GM23338 (cell line): ENCODE data around the gene ASCL2. TPM values are rescaled to one million over a fixed set of nuclear protein-coding genes. Genes with fewer than 3 reads are reported as not detected.

Experiments
- ATAC-seq: fragments of 200-7000 bp; cut with Tn5 transposase; 3 replicates; pipeline ENCODE4 v1.9.1; 2020
- DNase-seq: peaks from one replicate; pipeline ENCODE4 v3.0.0-alpha.2; 2015; ENCODE audit warnings: low spot score
- H2AFZ ChIP-seq: fragments of 200-600 bp; sonication (generic); 2 replicates; pipeline ENCODE4 v1.8.0; 2016; ENCODE audit warnings: antibody characterized with exemption, mild to moderate bottlenecking, moderate library complexity
- H3F3A ChIP-seq: fragments of 200-600 bp; sonication (generic); replicated peaks from 2 replicates; pipeline ENCODE4 v1.8.0; 2017; ENCODE audit warnings: antibody characterized with exemption, mixed run types, low read depth
- H3K27ac ChIP-seq: fragments of 200-600 bp; sonication (generic); 2 replicates; pipeline ENCODE4 v1.6.1; 2016; ENCODE audit warnings: low read depth
- H3K27me3 ChIP-seq: fragments of 200-600 bp; sonication (generic); 2 replicates; pipeline ENCODE4 v1.8.0; 2016; ENCODE audit warnings: mild to moderate bottlenecking, mixed run types, moderate library complexity; ENCODE audit not compliant: insufficient read depth
- H3K36me3 ChIP-seq: fragments of 200-600 bp; sonication (generic); 2 replicates; pipeline ENCODE4 v1.8.0; 2016; ENCODE audit warnings: mild to moderate bottlenecking; ENCODE audit not compliant: insufficient read depth
- H3K4me1 ChIP-seq: fragments of 200-600 bp; sonication (generic); 2 replicates; pipeline ENCODE4 v1.8.0; 2016; ENCODE audit warnings: mild to moderate bottlenecking, moderate library complexity; ENCODE audit not compliant: insufficient read depth
- H3K4me2 ChIP-seq: fragments of 200-600 bp; sonication (generic); 2 replicates; pipeline ENCODE4 v1.7.1; 2017; ENCODE audit warnings: mixed run types
- H3K4me3 ChIP-seq: fragments of 200-600 bp; sonication (generic); 2 replicates; pipeline ENCODE4 v1.6.1; 2016; ENCODE audit warnings: mixed run types
- H3K79me2 ChIP-seq: fragments of 200-600 bp; sonication (generic); replicated peaks from 2 replicates; pipeline ENCODE4 v1.8.0; 2017; ENCODE audit warnings: mild to moderate bottlenecking; ENCODE audit not compliant: insufficient read depth
- H3K9me2 ChIP-seq: fragments of 200-600 bp; sonication (generic); 2 replicates; pipeline ENCODE4 v1.8.0; 2017; ENCODE audit not compliant: insufficient read depth
- H4K20me1 ChIP-seq: fragments of 200-600 bp; sonication (generic); replicated peaks from 2 replicates; pipeline ENCODE4 v1.8.0; 2017; ENCODE audit warnings: mild to moderate bottlenecking; ENCODE audit not compliant: insufficient read depth
- H3K27ac Mint-ChIP-seq: 2 replicates; pipeline ENCODE4 v1.8.0; 2020; ENCODE audit warnings: inconsistent platforms, mild to moderate bottlenecking, moderate library complexity, mixed read lengths
- H3K27me3 Mint-ChIP-seq: 3 replicates; pipeline ENCODE4 v1.8.0; 2022; ENCODE audit warnings: low read depth, mild to moderate bottlenecking, moderate library complexity, mixed read lengths, inconsistent platforms; ENCODE audit not compliant: insufficient read depth, poor library complexity
- H3K36me3 Mint-ChIP-seq: 3 replicates; pipeline ENCODE4 v1.8.0; 2021; ENCODE audit warnings: low read depth, mild to moderate bottlenecking, inconsistent platforms, moderate library complexity, mixed read lengths
- H3K4me1 Mint-ChIP-seq: 3 replicates; pipeline ENCODE4 v1.8.0; 2020; ENCODE audit warnings: mild to moderate bottlenecking, inconsistent platforms, mixed read lengths
- H3K4me3 Mint-ChIP-seq: 3 replicates; pipeline ENCODE4 v1.8.0; 2021; ENCODE audit warnings: moderate library complexity, mild to moderate bottlenecking, inconsistent platforms, mixed read lengths
- H3K9me3 Mint-ChIP-seq: 3 replicates; pipeline ENCODE4 v1.8.0; 2020; ENCODE audit warnings: moderate library complexity, mild to moderate bottlenecking, inconsistent platforms, mixed read lengths
- CREB1 ChIP-seq: fragments of 250-450 bp; sonication (Bioruptor Pico); IDR thresholded peaks from 2 replicates; pipeline ENCODE4 v1.5.0; 2020; ENCODE audit warnings: low read depth, mild to moderate bottlenecking, moderate library complexity
- EZH2 ChIP-seq: fragments of 200-600 bp; sonication (generic); IDR thresholded peaks from one replicate; pipeline ENCODE4 v1.8.0; 2017; ENCODE audit warnings: antibody characterized with exemption, mild to moderate bottlenecking, low read depth; ENCODE audit not compliant: unreplicated experiment
- EZH2phosphoT487 ChIP-seq: fragments of 200-600 bp; sonication (generic); IDR thresholded peaks from one replicate; pipeline ENCODE4 v1.8.1; 2018; ENCODE audit warnings: antibody characterized with exemption; ENCODE audit not compliant: unreplicated experiment
- JUNB ChIP-seq: IDR thresholded peaks from one replicate; pipeline ENCODE4 v1.6.1; 2016; ENCODE audit warnings: antibody characterized with exemption; ENCODE audit not compliant: unreplicated experiment
- NANOG ChIP-seq: IDR thresholded peaks from 2 replicates; pipeline ENCODE4 v1.6.1; 2016; ENCODE audit warnings: antibody characterized with exemption, borderline replicate concordance
- POLR2AphosphoS5 ChIP-seq: IDR thresholded peaks from 2 replicates; pipeline ENCODE4 v1.6.1; 2016; ENCODE audit warnings: antibody characterized with exemption, low read depth
- REST ChIP-seq: IDR thresholded peaks from one replicate; pipeline ENCODE4 v1.6.1; 2018; ENCODE audit warnings: antibody characterized with exemption; ENCODE audit not compliant: unreplicated experiment
- STAT1 ChIP-seq: IDR thresholded peaks from one replicate; pipeline ENCODE4 v1.6.1; 2016; ENCODE audit warnings: antibody characterized with exemption; ENCODE audit not compliant: unreplicated experiment
- ZNF114 ChIP-seq: fragments of 250-450 bp; sonication (Bioruptor Pico); IDR thresholded peaks from 2 replicates; pipeline ENCODE4 v1.5.0; 2020; ENCODE audit warnings: mild to moderate bottlenecking, moderate library complexity
- ZNF331 ChIP-seq: fragments of 250-450 bp; sonication (Bioruptor Pico); IDR thresholded peaks from 2 replicates; pipeline ENCODE4 v1.5.0; 2020; ENCODE audit warnings: low read depth, mild to moderate bottlenecking, moderate library complexity
- ZNF462 ChIP-seq: fragments of 250-450 bp; sonication (Bioruptor Pico); IDR thresholded peaks from 2 replicates; pipeline ENCODE4 v1.5.0; 2020; ENCODE audit warnings: mild to moderate bottlenecking, moderate library complexity
- polyA plus RNA-seq: library from polyadenylated mRNA; unstranded; fragments of >200 nt; fragmentation: Nextera tagmentation; extraction: Ambion mirVana; gene quantifications from 2 replicates; pipeline ENCODE4 v1.2.1, GENCODE V29; 2016
- total RNA-seq: library from RNA; depleted of rRNA; stranded (reverse); fragments of >200 nt; shearing (Covaris generic); gene quantifications from 2 replicates; pipeline ENCODE4 v1.2.3, GENCODE V29; 2014
- TF ChIP-seq, protein P1 (sequence below), 2 experiments: fragments of 200-600 bp in 1 of 2; sonication (generic) in 1 of 2; conservative IDR thresholded peaks; 2 replicates each; pipeline versions ENCODE4 v1.5.1 to v1.6.1; 2016 to 2017; ENCODE audit warnings: antibody characterized with exemption in 2 of 2, low read depth in 2 of 2, mild to moderate bottlenecking in 2 of 2, moderate library complexity in 1 of 2
- TF ChIP-seq, protein P2 (sequence below): IDR thresholded peaks from 2 replicates; pipeline ENCODE4 v1.6.1; 2016; ENCODE audit warnings: antibody characterized with exemption

ASCL2 gene
- total and polyA plus RNA-seq, 2 experiments from 2014 or later, result 0.57 to 1.6 TPM

DNA sequence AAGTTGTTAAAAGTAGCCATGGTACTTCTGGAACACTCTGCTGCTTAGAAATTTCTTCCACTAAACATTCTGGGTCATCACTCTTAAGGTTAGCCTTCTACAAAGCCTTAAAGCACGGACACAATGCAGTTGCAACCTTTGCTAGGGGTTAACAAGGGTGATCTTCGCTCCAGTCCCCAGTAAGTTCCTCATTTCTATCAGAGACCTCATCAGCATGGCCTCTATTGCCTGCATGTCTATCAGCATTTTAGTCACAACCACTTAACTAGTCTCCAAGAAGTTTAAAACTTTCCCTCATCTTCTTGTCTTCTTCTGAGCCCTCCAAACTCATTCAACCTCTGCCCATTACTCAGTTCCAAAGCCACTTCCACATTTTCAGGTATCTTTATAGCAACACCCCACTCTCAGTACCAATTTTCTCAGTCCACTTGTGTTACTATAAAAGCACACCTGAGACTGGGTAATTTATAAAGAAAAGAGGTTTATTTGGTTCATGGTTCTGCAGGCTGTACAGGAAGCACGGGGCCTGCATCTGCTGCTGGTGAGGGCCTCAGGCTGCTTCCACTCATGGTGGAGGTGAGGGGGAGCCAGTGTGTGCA lies 50.1 kb downstream of the ASCL2 start:
- 0 out of 2 replicates have a peak, but pooled peaks cover 9% of the 10 kb centered on the region for H3K9me2 ChIP-seq
- no peaks in the 10 kb centered on the region for H4K20me1 ChIP-seq
- H3K4me1 Mint-ChIP-seq, result peaks cover 29% of the 10 kb centered on the region
- no peak overlapping the region for H3K4me3 Mint-ChIP-seq
- H3F3A ChIP-seq, result no peaks in the 10 kb centered on the region
- no peak overlapping the region for H3K27ac Mint-ChIP-seq
- no peak overlapping the region for H2AFZ ChIP-seq
- no peak for DNase-seq
- no peaks in the 10 kb centered on the region for H3K36me3 Mint-ChIP-seq
- H3K4me2 ChIP-seq, result no peak overlapping the region
- peaks cover 6% of the 10 kb centered on the region; the same call in 2 of the 3 replicates for H3K9me3 Mint-ChIP-seq
- H3K79me2 ChIP-seq, result no peaks in the 10 kb centered on the region
- no peaks in the 10 kb centered on the region for H3K36me3 ChIP-seq
- no peak overlapping the region for H3K27ac ChIP-seq
- peaks cover 13% of the 10 kb centered on the region for H3K4me1 ChIP-seq
- ATAC-seq, result no peak
- 0 out of 2 replicates have a peak, but pooled peaks cover 8% of the 10 kb centered on the region for H3K27me3 ChIP-seq
- peaks cover 12% of the 10 kb centered on the region for H3K27me3 Mint-ChIP-seq
- TF ChIP-seq ZNF114 (CRISPR knock-in tag) (no peak), ZNF462 (CRISPR knock-in tag) (no peak), CREB1 (CRISPR knock-in tag) (no peak), EZH2phosphoT487 (no peak), EZH2 (no peak), REST (no peak), STAT1 (no peak), JUNB (no peak), NANOG (no peak), ZNF331 (CRISPR knock-in tag) (no peak), POLR2AphosphoS5 (no peak)
- TF ChIP-seq, protein P1, sequence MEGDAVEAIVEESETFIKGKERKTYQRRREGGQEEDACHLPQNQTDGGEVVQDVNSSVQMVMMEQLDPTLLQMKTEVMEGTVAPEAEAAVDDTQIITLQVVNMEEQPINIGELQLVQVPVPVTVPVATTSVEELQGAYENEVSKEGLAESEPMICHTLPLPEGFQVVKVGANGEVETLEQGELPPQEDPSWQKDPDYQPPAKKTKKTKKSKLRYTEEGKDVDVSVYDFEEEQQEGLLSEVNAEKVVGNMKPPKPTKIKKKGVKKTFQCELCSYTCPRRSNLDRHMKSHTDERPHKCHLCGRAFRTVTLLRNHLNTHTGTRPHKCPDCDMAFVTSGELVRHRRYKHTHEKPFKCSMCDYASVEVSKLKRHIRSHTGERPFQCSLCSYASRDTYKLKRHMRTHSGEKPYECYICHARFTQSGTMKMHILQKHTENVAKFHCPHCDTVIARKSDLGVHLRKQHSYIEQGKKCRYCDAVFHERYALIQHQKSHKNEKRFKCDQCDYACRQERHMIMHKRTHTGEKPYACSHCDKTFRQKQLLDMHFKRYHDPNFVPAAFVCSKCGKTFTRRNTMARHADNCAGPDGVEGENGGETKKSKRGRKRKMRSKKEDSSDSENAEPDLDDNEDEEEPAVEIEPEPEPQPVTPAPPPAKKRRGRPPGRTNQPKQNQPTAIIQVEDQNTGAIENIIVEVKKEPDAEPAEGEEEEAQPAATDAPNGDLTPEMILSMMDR (conservative IDR thresholded peaks at IDR 0.05; ENCODE audit: low read depth in 2 of 2), result no peak
- TF ChIP-seq, protein P2, sequence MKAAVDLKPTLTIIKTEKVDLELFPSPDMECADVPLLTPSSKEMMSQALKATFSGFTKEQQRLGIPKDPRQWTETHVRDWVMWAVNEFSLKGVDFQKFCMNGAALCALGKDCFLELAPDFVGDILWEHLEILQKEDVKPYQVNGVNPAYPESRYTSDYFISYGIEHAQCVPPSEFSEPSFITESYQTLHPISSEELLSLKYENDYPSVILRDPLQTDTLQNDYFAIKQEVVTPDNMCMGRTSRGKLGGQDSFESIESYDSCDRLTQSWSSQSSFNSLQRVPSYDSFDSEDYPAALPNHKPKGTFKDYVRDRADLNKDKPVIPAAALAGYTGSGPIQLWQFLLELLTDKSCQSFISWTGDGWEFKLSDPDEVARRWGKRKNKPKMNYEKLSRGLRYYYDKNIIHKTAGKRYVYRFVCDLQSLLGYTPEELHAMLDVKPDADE, result no peak
- H3K4me3 ChIP-seq, result no peak overlapping the region
